GM13976 (cell line): ENCODE data around the gene SH3RF3.

Source experiments
- DNase-seq: peaks from one replicate; pipeline ENCODE4 v3.0.0; 2012; ENCODE audit warnings: low spot score
- in situ Hi-C: fragments of 300-500 bp; cut with MboI; formaldehyde crosslinking; loops from one replicate; pipeline ENCODE4 v1.12.0; 2022; ENCODE audit warnings: low sequenced_read_pairs, mixed read lengths, inconsistent platforms; ENCODE audit not compliant: unreplicated experiment
- TF ChIP-seq, protein P1 (sequence below): IDR thresholded peaks from 2 replicates; pipeline ENCODE4 v1.5.1; 2012; ENCODE audit warnings: borderline replicate concordance, mild to moderate bottlenecking; ENCODE audit not compliant: insufficient read depth; ENCODE audit errors: extremely low read depth, missing control alignments, control extremely low read depth

The SH3RF3 gene

DNA sequence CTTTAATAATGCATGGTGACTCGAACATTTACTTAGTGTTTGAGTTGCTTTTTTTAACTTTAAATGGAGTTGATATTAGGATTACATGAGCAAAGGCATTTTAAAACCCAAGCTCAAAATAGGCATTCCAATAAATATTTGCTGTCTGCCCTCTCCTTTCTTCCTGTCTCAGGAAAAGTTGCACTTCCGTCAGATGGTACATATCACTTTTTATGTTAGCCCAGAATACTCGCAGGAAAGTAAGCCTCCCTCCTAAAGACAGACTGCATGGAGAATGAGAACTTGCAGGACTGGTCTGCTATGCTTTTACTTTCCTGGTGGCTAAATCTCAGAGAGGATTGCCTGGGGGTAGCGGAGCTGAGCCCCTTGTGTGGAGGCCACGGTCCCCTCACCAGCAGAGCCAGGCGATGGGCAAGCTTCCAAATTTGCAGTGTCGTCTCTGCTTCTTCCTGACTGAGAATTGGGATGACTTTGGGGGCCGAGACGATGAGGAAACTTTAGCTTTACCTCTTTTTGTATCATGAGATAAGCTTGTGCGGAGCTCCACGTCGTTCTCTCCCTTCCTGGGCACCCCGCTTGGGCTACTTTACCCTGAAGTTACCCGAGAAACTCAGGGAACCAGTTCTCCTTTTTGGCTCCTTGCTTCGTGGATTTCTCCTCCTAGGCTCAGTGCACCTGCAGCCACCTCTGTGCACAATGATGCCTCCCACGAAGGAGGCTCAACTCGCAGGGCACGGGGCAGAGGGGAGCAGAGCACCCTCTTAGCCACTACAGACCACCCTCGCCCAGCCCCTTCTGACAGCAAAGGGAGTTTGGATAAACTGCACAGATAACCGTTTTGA lies 223.3 kb downstream of the SH3RF3 start:
- in situ Hi-C loops, result no loop called here

DNA sequence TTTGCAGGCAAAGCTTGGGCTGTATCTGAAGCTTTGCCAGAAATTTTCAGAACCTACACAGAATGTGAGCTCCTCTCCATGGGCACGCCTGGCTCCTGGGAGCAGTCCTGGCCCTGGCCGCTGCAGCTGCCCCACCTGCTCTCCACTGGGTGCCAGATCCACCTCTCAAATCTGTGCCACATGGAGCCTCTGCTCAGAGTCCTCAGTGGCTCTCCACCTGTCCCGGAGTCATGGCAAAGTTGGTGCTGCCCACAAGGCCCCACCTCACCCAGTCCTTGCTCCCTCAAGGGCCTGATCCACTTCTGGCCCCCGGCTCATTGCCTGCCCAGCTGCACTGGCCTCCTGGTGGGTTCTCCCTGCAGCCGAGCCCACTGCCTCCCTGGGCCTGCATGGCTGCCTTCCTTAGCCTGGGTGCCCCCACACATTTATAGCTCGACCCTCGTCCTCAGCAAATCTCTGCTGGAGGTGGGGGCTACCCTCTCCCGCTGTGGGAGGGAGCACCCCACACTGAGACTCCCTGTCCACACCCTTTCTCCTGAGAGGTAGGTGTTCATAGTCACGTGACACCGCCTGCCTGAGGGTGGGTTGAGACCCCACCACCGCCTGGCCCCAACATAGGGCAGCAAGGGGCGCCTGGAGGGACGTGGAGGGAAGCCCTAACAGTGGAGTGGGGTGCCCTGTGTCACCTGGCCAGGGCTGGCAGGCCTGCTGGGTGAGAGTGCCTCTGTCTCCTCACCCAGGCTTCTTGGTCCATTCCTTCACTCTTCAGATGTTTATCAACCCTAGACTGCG lies 224.1 kb downstream of the SH3RF3 start:
- in situ Hi-C loops, result no loop called here
- no peak for DNase-seq

More for the DNA sequence above, 223.3 kb downstream of the SH3RF3 start:
- no peak for DNase-seq
- TF ChIP-seq, protein P1, sequence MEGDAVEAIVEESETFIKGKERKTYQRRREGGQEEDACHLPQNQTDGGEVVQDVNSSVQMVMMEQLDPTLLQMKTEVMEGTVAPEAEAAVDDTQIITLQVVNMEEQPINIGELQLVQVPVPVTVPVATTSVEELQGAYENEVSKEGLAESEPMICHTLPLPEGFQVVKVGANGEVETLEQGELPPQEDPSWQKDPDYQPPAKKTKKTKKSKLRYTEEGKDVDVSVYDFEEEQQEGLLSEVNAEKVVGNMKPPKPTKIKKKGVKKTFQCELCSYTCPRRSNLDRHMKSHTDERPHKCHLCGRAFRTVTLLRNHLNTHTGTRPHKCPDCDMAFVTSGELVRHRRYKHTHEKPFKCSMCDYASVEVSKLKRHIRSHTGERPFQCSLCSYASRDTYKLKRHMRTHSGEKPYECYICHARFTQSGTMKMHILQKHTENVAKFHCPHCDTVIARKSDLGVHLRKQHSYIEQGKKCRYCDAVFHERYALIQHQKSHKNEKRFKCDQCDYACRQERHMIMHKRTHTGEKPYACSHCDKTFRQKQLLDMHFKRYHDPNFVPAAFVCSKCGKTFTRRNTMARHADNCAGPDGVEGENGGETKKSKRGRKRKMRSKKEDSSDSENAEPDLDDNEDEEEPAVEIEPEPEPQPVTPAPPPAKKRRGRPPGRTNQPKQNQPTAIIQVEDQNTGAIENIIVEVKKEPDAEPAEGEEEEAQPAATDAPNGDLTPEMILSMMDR, result no peak

DNA sequence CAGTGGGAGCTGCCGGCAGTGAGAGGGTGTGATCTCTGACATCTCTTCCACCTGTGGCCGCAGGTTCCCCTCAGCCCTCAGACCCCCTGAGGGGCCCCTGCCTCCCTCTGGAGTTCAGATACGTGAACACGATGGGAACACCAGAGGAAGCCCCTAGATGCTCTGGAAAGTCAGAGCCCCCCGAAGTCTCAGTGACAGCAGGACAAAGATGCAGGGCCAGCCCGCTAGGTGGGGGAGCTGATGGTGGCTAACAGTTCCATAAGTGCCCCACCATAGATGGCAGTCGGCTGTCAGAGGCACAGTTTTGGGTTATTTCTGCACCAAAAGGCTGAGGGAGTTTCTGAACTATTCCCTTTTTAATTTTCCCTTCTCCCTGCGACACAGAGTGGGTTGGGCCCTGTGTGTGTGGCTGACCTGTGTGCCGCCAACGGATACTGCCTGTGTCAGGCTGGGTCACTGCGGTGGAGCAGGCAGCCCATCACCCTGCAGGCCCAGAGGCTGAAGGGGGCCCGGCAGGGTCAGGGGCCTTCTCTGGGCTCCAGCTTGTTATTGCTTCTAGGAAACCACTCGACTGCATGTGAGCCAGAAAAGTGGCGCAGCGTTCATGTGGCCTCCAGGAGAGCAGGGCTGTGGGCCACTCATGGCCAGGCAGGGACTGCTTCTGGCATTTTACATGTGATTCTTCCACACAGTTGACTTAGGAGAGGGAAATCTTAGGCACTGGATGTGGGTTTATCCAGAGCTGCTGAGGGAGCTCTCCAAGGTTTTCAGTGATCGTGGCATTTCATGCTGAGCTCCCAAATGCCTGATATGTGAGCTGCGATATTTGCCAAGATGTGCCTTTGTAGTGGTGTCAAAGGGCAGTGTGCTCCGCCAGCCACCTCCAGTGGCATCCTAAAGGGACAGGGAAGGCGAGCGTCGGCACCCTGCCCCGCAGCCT lies 225.1 kb downstream of the SH3RF3 start:
- TF ChIP-seq, protein P1, result no peak
- no peak for DNase-seq
- in situ Hi-C loops, result no loop called here

More for the DNA sequence above, 224.1 kb downstream of the SH3RF3 start:
- TF ChIP-seq, protein P1, result no peak

DNA sequence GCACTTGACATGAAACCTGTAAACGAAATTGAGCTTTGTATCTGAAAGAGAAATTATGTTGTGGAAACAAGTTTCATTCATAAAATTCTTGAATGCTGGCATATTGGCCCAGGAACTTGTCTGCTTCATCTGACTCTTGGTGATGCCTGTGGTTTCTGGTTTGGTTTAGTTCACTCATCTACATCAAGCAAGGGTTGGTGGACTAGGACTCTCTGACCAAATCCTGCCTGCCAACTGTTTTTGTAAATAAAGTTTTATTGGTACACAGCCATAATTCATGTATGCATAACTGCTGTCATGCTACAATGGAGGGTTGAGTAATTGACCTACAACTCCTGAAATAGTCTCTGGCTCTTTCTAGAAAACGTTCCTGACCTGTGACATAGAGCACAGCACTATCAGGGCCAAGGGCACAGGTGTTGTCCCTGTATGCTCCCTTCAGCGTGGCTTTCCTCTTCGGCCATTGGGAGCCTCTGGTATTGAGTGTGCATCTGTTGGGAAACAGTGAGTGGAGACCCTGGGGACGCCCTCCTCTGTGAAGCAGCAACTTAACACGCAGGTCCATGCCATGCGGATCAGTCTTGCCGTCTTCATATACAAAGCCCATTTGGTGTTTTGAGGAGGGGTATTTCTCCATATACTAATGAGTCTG lies 226.3 kb downstream of the SH3RF3 start:
- DNase-seq, result no peak
- in situ Hi-C loops, result no loop called here
- TF ChIP-seq, protein P1, result no peak

DNA sequence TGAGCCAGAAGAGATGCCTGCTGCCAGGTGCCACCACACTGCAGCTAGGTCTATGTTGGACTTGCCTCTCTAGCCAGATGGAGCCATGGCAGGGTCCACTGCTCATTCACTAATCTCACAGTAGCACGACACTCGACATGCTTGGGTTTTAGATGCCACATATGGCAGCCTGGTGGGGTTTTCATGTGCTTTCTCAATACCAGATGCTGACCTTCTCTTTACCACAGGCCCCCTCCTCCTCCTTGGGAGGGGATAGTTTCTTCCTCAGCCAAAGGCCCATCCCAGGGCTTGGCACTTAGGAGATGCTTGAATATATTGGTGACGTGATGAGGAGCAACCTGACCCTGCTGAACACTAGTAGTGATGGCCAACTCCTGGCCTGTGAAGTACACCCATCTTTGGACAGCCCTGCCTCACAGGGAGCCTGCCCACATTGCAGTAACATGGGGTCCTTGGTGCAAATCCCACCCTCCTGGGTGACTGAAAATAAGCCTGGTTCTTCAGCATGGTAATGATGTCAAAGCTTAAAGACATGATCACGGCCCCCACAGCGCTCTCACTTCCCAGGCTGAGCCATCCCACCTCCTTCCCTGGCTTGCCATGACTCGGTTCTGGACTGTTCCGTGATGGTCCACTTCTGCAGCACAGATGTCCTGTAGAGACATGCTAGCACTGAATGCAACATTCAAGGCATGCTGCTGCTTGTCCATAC lies 227.5 kb downstream of the SH3RF3 start:
- TF ChIP-seq, protein P1, result no peak
- in situ Hi-C loops, result no loop called here
- no peak for DNase-seq
